H1 (cell line): ENCODE measurements around the gene STAT3. TPM values are rescaled to one million over a fixed set of nuclear protein-coding genes. Genes with fewer than 3 reads are reported as not detected.

ENCODE experiments used
- CTCF ChIA-PET: fragments of 300-600 bp; sonication (Branson Sonifier 250); formaldehyde crosslinking; loops from one replicate; lab custom pipeline; 2021; ENCODE audit not compliant: partially characterized antibody; lab: Charles Lee
- POLR2A ChIA-PET: fragments of 300-600 bp; sonication (Branson Sonifier 250); formaldehyde crosslinking; loops from one replicate; lab custom pipeline; 2021; ENCODE audit warnings: inconsistent platforms; ENCODE audit not compliant: partially characterized antibody; lab: Charles Lee
- DNase-seq, 2 experiments: peaks; one replicate each; pipeline versions ENCODE4 v3.0.0 to v3.0.0-alpha.2; 2010 to 2022; ENCODE audit warnings: low spot score in 2 of 2, low read depth in 1 of 2, mixed read lengths in 1 of 2
- FAIRE-seq: peaks from 2 replicates; lab custom pipeline; 2011; peaks lifted over from hg19 to GRCh38; lab: Jason Lieb, UNC
- H2AFZ ChIP-seq: 2 replicates; pipeline ENCODE4 v1.8.1; 2012; ENCODE audit warnings: low read length, inconsistent platforms
- H2AK5ac ChIP-seq: 2 replicates; pipeline ENCODE4 v1.6.1; 2013; ENCODE audit warnings: low read depth, low read length
- H2BK120ac ChIP-seq: replicated peaks from 2 replicates; pipeline ENCODE3; 2013; ENCODE audit warnings: low read depth, low read length, inconsistent platforms
- H2BK12ac ChIP-seq: 2 replicates; pipeline ENCODE4 v1.6.1; 2013; ENCODE audit warnings: low read depth, low read length
- H2BK15ac ChIP-seq: 2 replicates; pipeline ENCODE4 v1.6.1; 2013; ENCODE audit warnings: low read length
- H2BK20ac ChIP-seq: 2 replicates; pipeline ENCODE4 v1.6.1; 2013; ENCODE audit warnings: low read length
- H2BK5ac ChIP-seq: 2 replicates; pipeline ENCODE4 v1.6.1; 2013; ENCODE audit warnings: low read depth, low read length
- H3K14ac ChIP-seq: 2 replicates; pipeline ENCODE4 v1.6.1; 2013; ENCODE audit warnings: inconsistent platforms; ENCODE audit not compliant: insufficient read length
- H3K18ac ChIP-seq: 2 replicates; pipeline ENCODE4 v1.6.1; 2013; ENCODE audit warnings: low read length; ENCODE audit errors: extremely low read depth
- H3K23ac ChIP-seq: 2 replicates; pipeline ENCODE4 v1.6.1; 2013; ENCODE audit warnings: inconsistent platforms; ENCODE audit not compliant: insufficient read length
- H3K23me2 ChIP-seq: 2 replicates; pipeline ENCODE4 v1.6.1; 2013; ENCODE audit warnings: low read depth, low read length
- H3K27ac ChIP-seq: 2 replicates; pipeline ENCODE4 v1.6.1; 2011; ENCODE audit warnings: low read depth, low read length, inconsistent platforms
- H3K27me3 ChIP-seq, 4 experiments: replicated peaks in 1 of 4; 1 replicate in 1 of 4; 2 replicates in 3 of 4; pipeline versions ENCODE4 v1.6.1 to v1.8.1; 2011 to 2013; ENCODE audit warnings: low read length in 3 of 4, mild to moderate bottlenecking in 3 of 4, inconsistent platforms in 2 of 4, mixed read lengths in 2 of 4, moderate library complexity in 1 of 4; ENCODE audit not compliant: control insufficient read depth in 3 of 4, insufficient read depth in 3 of 4; ENCODE audit errors: extremely low read depth in 1 of 4
- H3K36me3 ChIP-seq, 4 experiments: 2 replicates each; pipeline versions ENCODE4 v1.6.1 to v1.8.1; 2011 to 2013; ENCODE audit warnings: mild to moderate bottlenecking in 4 of 4, low read length in 3 of 4, moderate library complexity in 2 of 4, control low read depth in 1 of 4, inconsistent platforms in 1 of 4; ENCODE audit not compliant: insufficient read depth in 4 of 4, control insufficient read depth in 2 of 4
- H3K4ac ChIP-seq: replicated peaks from 2 replicates; pipeline ENCODE3; 2013; ENCODE audit warnings: low read length, low read depth, mixed read lengths, inconsistent platforms; ENCODE audit not compliant: insufficient read length
- H3K4me1 ChIP-seq, 4 experiments: replicated peaks in 1 of 4; 1 replicate in 1 of 4; 2 replicates in 3 of 4; pipeline versions ENCODE4 v1.6.1 to v1.8.1; 2011 to 2013; ENCODE audit warnings: low read length in 3 of 4, inconsistent platforms in 2 of 4, mixed read lengths in 1 of 4; ENCODE audit not compliant: insufficient read depth in 4 of 4, control insufficient read depth in 3 of 4
- H3K4me2 ChIP-seq, 2 experiments: 2 replicates each; pipeline versions ENCODE4 v1.6.1 to v1.8.1; 2011 to 2013; ENCODE audit warnings: low read depth in 2 of 2, low read length in 2 of 2, control low read depth in 1 of 2, inconsistent platforms in 1 of 2, mild to moderate bottlenecking in 1 of 2; ENCODE audit not compliant: insufficient read depth in 1 of 2
- H3K4me3 ChIP-seq, 4 experiments: fragments of 200-600, 300-600 bp in 1 of 4; sonication (generic), shearing (Covaris generic), sonication (Bioruptor Twin) in 1 of 4; 2 replicates each; pipeline versions ENCODE4 v1.5.1 to v1.8.1; 2011 to 2016; ENCODE audit warnings: low read length in 4 of 4, low read depth in 3 of 4, control low read depth in 2 of 4, inconsistent platforms in 2 of 4, mild to moderate bottlenecking in 2 of 4, mixed read lengths in 1 of 4, moderate library complexity in 1 of 4; ENCODE audit not compliant: insufficient read depth in 2 of 4; ENCODE audit errors: extremely low read depth in 1 of 4
- H3K56ac ChIP-seq: replicated peaks from 2 replicates; pipeline ENCODE3; 2013; ENCODE audit warnings: low read depth, mild to moderate bottlenecking, mixed read lengths, low read length, inconsistent platforms; ENCODE audit not compliant: insufficient read length
- H3K79me1 ChIP-seq: 2 replicates; pipeline ENCODE4 v1.6.1; 2013; ENCODE audit warnings: low read depth, low read length, control low read depth
- H3K79me2 ChIP-seq, 2 experiments: 2 replicates each; pipeline versions ENCODE4 v1.6.1 to v1.8.1; 2012 to 2013; ENCODE audit warnings: low read length in 2 of 2, mild to moderate bottlenecking in 2 of 2, inconsistent platforms in 1 of 2; ENCODE audit not compliant: insufficient read depth in 2 of 2, control insufficient read depth in 1 of 2
- H3K9ac ChIP-seq, 4 experiments: replicated peaks in 1 of 4; 1 replicate in 1 of 4; 2 replicates in 3 of 4; pipeline versions ENCODE4 v1.6.1 to v1.8.1; 2011 to 2013; ENCODE audit warnings: low read depth in 3 of 4, low read length in 3 of 4, control low read depth in 2 of 4, mild to moderate bottlenecking in 2 of 4, moderate library complexity in 2 of 4, inconsistent platforms in 1 of 4; ENCODE audit errors: extremely low read depth in 1 of 4
- H3K9me3 ChIP-seq, 2 experiments: 2 replicates each; pipeline versions ENCODE4 v1.6.1 to v1.8.1; 2012 to 2013; ENCODE audit warnings: mild to moderate bottlenecking in 2 of 2, moderate library complexity in 2 of 2, control low read depth in 1 of 2, inconsistent platforms in 1 of 2, low read depth in 1 of 2, low read length in 1 of 2, mixed read lengths in 1 of 2; ENCODE audit not compliant: insufficient read depth in 2 of 2
- H4K20me1 ChIP-seq, 2 experiments: replicated peaks in 1 of 2; 2 replicates each; pipeline versions ENCODE3 to v1.8.1; 2011 to 2013; ENCODE audit warnings: inconsistent platforms in 2 of 2, low read length in 2 of 2, mild to moderate bottlenecking in 1 of 2; ENCODE audit not compliant: insufficient read depth in 2 of 2, control insufficient read depth in 1 of 2
- H4K5ac ChIP-seq: 2 replicates; pipeline ENCODE4 v1.6.1; 2013; ENCODE audit warnings: low read length, low read depth, mixed read lengths, inconsistent platforms; ENCODE audit not compliant: insufficient read length
- H4K8ac ChIP-seq: 2 replicates; pipeline ENCODE4 v1.8.0; 2013; ENCODE audit warnings: mild to moderate bottlenecking, moderate library complexity, low read length, inconsistent platforms; ENCODE audit not compliant: insufficient read depth; ENCODE audit errors: extremely low read depth
- H4K91ac ChIP-seq: replicated peaks from 2 replicates; pipeline ENCODE3; 2013; ENCODE audit warnings: low read length, mixed read lengths, inconsistent platforms; ENCODE audit not compliant: insufficient read length
- ASH2L ChIP-seq: fragments of 200-600, 300-600 bp; sonication (generic); IDR thresholded peaks from one replicate; pipeline ENCODE4 v1.7.1; 2017; ENCODE audit warnings: low read length
- CEBPB ChIP-seq: IDR thresholded peaks from 2 replicates; pipeline ENCODE4 v1.6.1; 2012; ENCODE audit warnings: low read depth, low read length
- HDAC2 ChIP-seq, 2 experiments: fragments of 300-600 bp in 1 of 2; sonication (generic) in 1 of 2; IDR thresholded peaks; 2 replicates each; pipeline ENCODE4 v1.6.1; 2011 to 2012; ENCODE audit warnings: low read depth in 2 of 2, low read length in 2 of 2, mild to moderate bottlenecking in 2 of 2, moderate library complexity in 2 of 2, borderline replicate concordance in 1 of 2, inconsistent platforms in 1 of 2
- KDM4A ChIP-seq: IDR thresholded peaks from one replicate; pipeline ENCODE4 v1.7.1; 2012; ENCODE audit warnings: low read depth, mild to moderate bottlenecking, moderate library complexity, low read length, inconsistent platforms; ENCODE audit not compliant: severe bottlenecking
- MAFK ChIP-seq: IDR thresholded peaks from 2 replicates; pipeline ENCODE4 v1.6.1; 2012; ENCODE audit warnings: low read depth, mild to moderate bottlenecking, improper control_type of control experiment, low read length
- POU5F1 ChIP-seq: IDR thresholded peaks from 2 replicates; pipeline ENCODE4 v1.6.1; 2011; ENCODE audit warnings: low read depth, mild to moderate bottlenecking, low read length, moderate library complexity
- SAP30 ChIP-seq: fragments of 300-600 bp; sonication (generic); IDR thresholded peaks from 2 replicates; pipeline ENCODE4 v1.7.1; 2012; ENCODE audit warnings: low read length, moderate library complexity, mild to moderate bottlenecking, inconsistent platforms; ENCODE audit not compliant: insufficient read depth, insufficient replicate concordance
- SIN3A ChIP-seq, 2 experiments: IDR thresholded peaks in 1 of 2; conservative IDR thresholded peaks in 1 of 2; 2 replicates each; pipeline ENCODE4 v1.6.1; 2011 to 2012; ENCODE audit warnings: low read length in 2 of 2, improper control_type of control experiment in 1 of 2, low read depth in 1 of 2, mild to moderate bottlenecking in 1 of 2
- TAF1 ChIP-seq: IDR thresholded peaks from 2 replicates; pipeline ENCODE4 v1.6.1; 2011; ENCODE audit warnings: mild to moderate bottlenecking, low read depth, low read length
- TCF12 ChIP-seq: IDR thresholded peaks from 2 replicates; pipeline ENCODE4 v1.6.1; 2011; ENCODE audit warnings: low read depth, mild to moderate bottlenecking, low read length
- WGBS, 2 experiments: shearing (Covaris generic) in 1 of 2; methylation state at CpG; one replicate each; pipeline versions ENCODE4 v1.1.6 to v1.1.7; 2013 to 2015; ENCODE audit warnings: low lambda C conversion rate in 2 of 2, mixed read lengths in 2 of 2, inconsistent platforms in 1 of 2, low coverage in 1 of 2, missing lambda C conversion rate in 1 of 2; ENCODE audit not compliant: insufficient replicate concordance in 2 of 2, insufficient coverage in 1 of 2, insufficient read length in 1 of 2; ENCODE audit errors: extremely low coverage in 1 of 2, missing lambda C conversion rate in 1 of 2; 5-methylcytosine and 5-hydroxymethylcytosine counted together
- polyA plus RNA-seq, 7 experiments: library from polyadenylated mRNA; depleted of rRNA in 3 of 7; stranded (reverse) in 5 of 7; unstranded in 2 of 7; fragments of >200 nt in 5 of 7; fragments of 200-250 nt in 2 of 7; gene quantifications; 1 replicate in 5 of 7; 2 replicates in 1 of 7; 4 replicates in 1 of 7; pipeline versions ENCODE4 v1.2.1 to v1.2.3, GENCODE V29; 2011 to 2013; ENCODE audit warnings: missing spikeins in 2 of 7, mixed read lengths in 2 of 7
- total RNA-seq: library from RNA; stranded (reverse); fragmentation: NEBNext Ultra II Directional; extraction: Animal tissue kit (Norgen Biotek cat#: 25700); gene quantifications from 2 replicates; pipeline ENCODE4 v1.2.1, GENCODE V29; 2021

STAT3 gene
- total and polyA plus RNA-seq, 2 of the 8 experiments (the other 6 are each of a cell fraction or from before 2014, with no cell fraction given), result 38.4 to 94.1 TPM

GRCh38 chr17:42387661-42388380 is 421 bp downstream of the STAT3 start:
- Histone ChIP-seq H3K79me2 (peaks cover 23 to 45% of the 10 kb centered on the region in 2 experiments), H3K4me3 (peak overlapping the region; percentile 79 to 91 (median 82))
- DNase-seq, result peak in 1 of 2 experiments; percentile 80
- TF ChIP-seq KDM4A (no peak), SAP30 (peak; percentile 76), MAFK (no peak), HDAC2 (IDR thresholded peaks at IDR 0.05; ENCODE audit: borderline replicate concordance in 1 of 2, low read depth in 2 of 2, low read length in 2 of 2) (peak in 1 of 2 experiments; percentile 99; a peak in 2 of 4 replicates), ASH2L (peak; percentile 95), SIN3A (conservative IDR thresholded peaks at IDR 0.05 in 1 of 2, IDR thresholded peaks at IDR 0.05 in 1 of 2; ENCODE audit: low read depth in 1 of 2, low read length in 2 of 2) (peak; percentile 87 to 93; a peak in 3 of 4 replicates), POU5F1 (no peak), TAF1 (peak; percentile 57; the same call in 1 of the 2 replicates), TCF12 (0 out of 2 replicates have a peak, but pooled peaks have one; percentile 52), CEBPB (peak; percentile 40; the same call in 1 of the 2 replicates)

More at GRCh38 chr17:42387661-42388380, 421 bp downstream of the STAT3 start:
- H3K36me3 ChIP-seq, result no peaks in the 10 kb centered on the region
- H3K23me2 ChIP-seq, result peaks cover 8% of the 10 kb centered on the region
- peak overlapping the region; percentile 69 to 81 (median 78) for H3K9ac ChIP-seq
- H3K4me1 ChIP-seq, result peaks cover 3 to 14% (median 6%) of the 10 kb centered on the region in 4 experiments
- H3K27ac ChIP-seq, result peak overlapping the region; percentile 66; the same call in 1 of the 2 replicates
- POLR2A ChIA-PET, result interaction anchor here (0.8 to 2.9 kb wide), 11 partner anchors 9 to 370 kb away, joined by 3 to 33 read pairs (median 5); partner anchors contain the start of genes CAVIN1 and DNAJC7
- H3K9me3 ChIP-seq, result no peaks in the 10 kb centered on the region
- peak overlapping the region; percentile 64 for H3K56ac ChIP-seq
- H3K27me3 ChIP-seq, result no peaks in the 10 kb centered on the region
- no peak overlapping the region for H2AFZ ChIP-seq
- CTCF ChIA-PET, result interaction anchor here (0.8 to 3.1 kb wide), 5 partner anchors 15 to 140 kb away, joined by 3 to 18 read pairs (median 5); no protein-coding TSS in a partner anchor
- peak overlapping the region; percentile 74 to 85 for H3K4me2 ChIP-seq
- no peak overlapping the region for H2BK20ac ChIP-seq
- 0 out of 2 replicates have a peak, but pooled peaks cover 3% of the 10 kb centered on the region for H3K79me1 ChIP-seq
- H2BK12ac ChIP-seq, result 0 out of 2 replicates have a peak overlapping the region, but pooled peaks have one; percentile 17
- no peak overlapping the region for H2BK15ac ChIP-seq
- H3K23ac ChIP-seq, result no peak overlapping the region
- H3K4ac ChIP-seq, result no peak overlapping the region
- peak overlapping the region; percentile 81 for H2BK5ac ChIP-seq
- H3K18ac ChIP-seq, result peak overlapping the region; percentile 73; the same call in 1 of the 2 replicates
- FAIRE-seq, result no peak
- peak overlapping the region; percentile 84 for H4K91ac ChIP-seq
- H2AK5ac ChIP-seq, result no peak overlapping the region
- H3K14ac ChIP-seq, result no peak overlapping the region
- no peak overlapping the region for H2BK120ac ChIP-seq
- peak overlapping the region; percentile 83 for H4K5ac ChIP-seq
- H4K8ac ChIP-seq, result peak overlapping the region; percentile 85
- peaks cover 2 to 11% of the 10 kb centered on the region in 2 experiments for H4K20me1 ChIP-seq
- 0% methylated on average over 49 of the region's 62 CpGs; no CpG with 5 or more reads in 1 of the 2 experiments for WGBS, 2 experiments
